HUES64 (cell line): ENCODE measurements around the gene APCDD1L.
"Not testable (repeated sequence)": the region's sequence is repeated elsewhere in the genome, so short reads cannot be mapped to it uniquely, and the experiment has no call there.

Experiments used
- H3K27ac ChIP-seq: 2 replicates; pipeline ENCODE4 v1.7.0; 2013; ENCODE audit warnings: low read depth, low read length, inconsistent platforms
- H3K27me3 ChIP-seq: 2 replicates; pipeline ENCODE4 v1.6.1; 2013; ENCODE audit warnings: mild to moderate bottlenecking, low read length; ENCODE audit not compliant: insufficient read depth
- H3K36me3 ChIP-seq: 2 replicates; pipeline ENCODE4 v1.6.1; 2013; ENCODE audit warnings: mild to moderate bottlenecking, low read length; ENCODE audit not compliant: insufficient read depth
- H3K4me1 ChIP-seq: 2 replicates; pipeline ENCODE4 v1.6.1; 2013; ENCODE audit warnings: mild to moderate bottlenecking, low read length, moderate library complexity; ENCODE audit not compliant: insufficient read depth
- H3K4me3 ChIP-seq: 2 replicates; pipeline ENCODE4 v1.5.1; 2013; ENCODE audit warnings: mild to moderate bottlenecking, low read length, moderate library complexity
- H3K9ac ChIP-seq: 2 replicates; pipeline ENCODE4 v1.6.1; 2013; ENCODE audit warnings: mild to moderate bottlenecking, low read depth, low read length
- H3K9me3 ChIP-seq: 2 replicates; pipeline ENCODE4 v1.6.1; 2013; ENCODE audit warnings: low read depth, low read length; ENCODE audit not compliant: insufficient read depth
- WGBS: fragments of 150-250, 120-280 bp; methylation state at CpG from one replicate; pipeline ENCODE4 v1.1.7; 2013; ENCODE audit warnings: missing lambda C conversion rate; 5-methylcytosine and 5-hydroxymethylcytosine counted together

Gene APCDD1L

GRCh38 chr20:58417438-58417837, 97.8 kb downstream of the APCDD1L start:
- H3K27me3 ChIP-seq: no peaks in the 10 kb centered on the region
- H3K9ac ChIP-seq: no peak overlapping the region
- H3K4me1 ChIP-seq: peaks cover 43% of the 10 kb centered on the region
- H3K27ac ChIP-seq: no peak overlapping the region
- peaks cover 23% of the 10 kb centered on the region for H3K36me3 ChIP-seq
- 0 out of 2 replicates have a peak, but pooled peaks cover 3% of the 10 kb centered on the region for H3K9me3 ChIP-seq
- WGBS: 83% methylated on average over 3 of the region's 3 CpGs
- H3K4me3 ChIP-seq: no peak overlapping the region

- Histone ChIP-seq H3K4me3 (no peak overlapping the region), H3K27ac (peak overlapping the region; percentile 50; the same call in 1 of the 2 replicates), H3K27me3 (no peaks in the 10 kb centered on the region), H3K9ac (no peak overlapping the region), H3K36me3 (peaks cover 23% of the 10 kb centered on the region), H3K9me3 (0 out of 2 replicates have a peak, but pooled peaks cover 3% of the 10 kb centered on the region), H3K4me1 (peaks cover 37% of the 10 kb centered on the region)
- WGBS: 60% methylated on average over 2 of the region's 2 CpGs
Observed at GRCh38 chr20:58416835-58417234, 98.4 kb downstream of the APCDD1L start.

GRCh38 chr20:58416057-58416456, 99.1 kb downstream of the APCDD1L start:
- Histone ChIP-seq H3K27me3 (no peaks in the 10 kb centered on the region), H3K36me3 (peaks cover 23% of the 10 kb centered on the region), H3K4me1 (peaks cover 35% of the 10 kb centered on the region), H3K9me3 (0 out of 2 replicates have a peak, but pooled peaks cover 3% of the 10 kb centered on the region), H3K27ac (peak overlapping the region; percentile 2; the same call in 1 of the 2 replicates), H3K9ac (no peak overlapping the region), H3K4me3 (no peak overlapping the region)
- 100% methylated on average over 1 of the region's 1 CpG for WGBS

- H3K4me1 ChIP-seq: peaks cover 35% of the 10 kb centered on the region
- 96% methylated on average over 26 of the region's 26 CpGs for WGBS
- peaks cover 20% of the 10 kb centered on the region for H3K36me3 ChIP-seq
Observed at GRCh38 chr20:58414786-58415185, 100.4 kb downstream of the APCDD1L start.

GRCh38 chr20:58414216-58414615, 101.0 kb downstream of the APCDD1L start:
- H3K9ac ChIP-seq, H3K27me3 ChIP-seq, H3K9me3 ChIP-seq, H3K4me3 ChIP-seq, H3K27ac ChIP-seq: not testable (repeated sequence)
- Histone ChIP-seq H3K4me1 (peaks cover 39% of the 10 kb centered on the region), H3K36me3 (peaks cover 15% of the 10 kb centered on the region)
- WGBS: 96% methylated on average over 31 of the region's 35 CpGs

More at GRCh38 chr20:58414786-58415185, 100.4 kb downstream of the APCDD1L start:
- not testable (repeated sequence) for H3K27ac ChIP-seq, H3K4me3 ChIP-seq, H3K9me3 ChIP-seq, H3K27me3 ChIP-seq, H3K9ac ChIP-seq
